HG03095 (cell line): ENCODE data around the gene PPL.
"Not testable (repeated sequence)": the region's sequence is repeated elsewhere in the genome, so short reads cannot be mapped to it uniquely, and the experiment has no call there.

ENCODE experiments used
- ATAC-seq: cut with Tn5 transposase; IDR thresholded peaks from one replicate; pipeline ENCODE4 v1.9.1; 2021; ENCODE audit warnings: moderate library complexity; ENCODE audit not compliant: unreplicated experiment

PPL gene

DNA sequence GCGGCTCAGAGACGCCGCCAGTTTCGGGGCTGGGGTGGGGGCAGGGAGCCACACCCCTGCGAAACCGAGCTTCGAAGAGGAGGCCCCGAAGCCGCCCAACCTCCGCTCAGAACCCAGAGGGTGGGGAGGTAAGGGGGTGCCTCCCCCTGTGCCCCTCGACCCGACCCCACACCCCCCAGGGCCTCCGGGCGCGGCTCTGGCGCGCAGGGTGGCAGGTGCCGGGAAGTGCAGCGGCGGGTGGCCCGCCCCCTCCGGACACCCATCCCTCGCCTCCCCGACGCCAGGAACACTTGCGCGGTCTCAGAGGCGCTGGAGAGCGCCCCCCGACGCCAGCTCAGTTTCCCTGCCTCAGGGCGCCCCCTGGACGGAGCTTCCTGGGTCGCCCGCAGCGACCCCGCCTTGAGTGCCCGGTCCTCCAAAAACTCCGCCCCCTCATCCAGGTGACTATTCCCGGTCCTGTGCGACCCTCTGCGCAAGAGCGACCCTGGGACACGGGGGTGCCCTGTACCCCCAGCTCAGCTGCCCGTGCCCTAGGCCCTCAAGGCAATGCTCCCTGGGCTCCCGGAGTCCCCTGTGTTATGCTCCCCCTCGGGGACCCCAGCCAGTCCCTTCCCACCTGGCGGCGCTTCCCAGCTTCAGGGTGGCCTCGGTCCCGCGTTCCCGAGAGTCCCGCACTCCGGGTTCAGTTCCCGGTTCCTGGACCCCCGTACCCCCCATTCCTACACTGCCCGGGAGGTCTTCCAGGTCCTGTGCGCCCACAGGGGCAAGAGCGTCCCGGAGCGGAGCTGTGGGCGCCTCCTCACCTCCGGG is 562 bp downstream of the PPL start:
- no peak for ATAC-seq

DNA sequence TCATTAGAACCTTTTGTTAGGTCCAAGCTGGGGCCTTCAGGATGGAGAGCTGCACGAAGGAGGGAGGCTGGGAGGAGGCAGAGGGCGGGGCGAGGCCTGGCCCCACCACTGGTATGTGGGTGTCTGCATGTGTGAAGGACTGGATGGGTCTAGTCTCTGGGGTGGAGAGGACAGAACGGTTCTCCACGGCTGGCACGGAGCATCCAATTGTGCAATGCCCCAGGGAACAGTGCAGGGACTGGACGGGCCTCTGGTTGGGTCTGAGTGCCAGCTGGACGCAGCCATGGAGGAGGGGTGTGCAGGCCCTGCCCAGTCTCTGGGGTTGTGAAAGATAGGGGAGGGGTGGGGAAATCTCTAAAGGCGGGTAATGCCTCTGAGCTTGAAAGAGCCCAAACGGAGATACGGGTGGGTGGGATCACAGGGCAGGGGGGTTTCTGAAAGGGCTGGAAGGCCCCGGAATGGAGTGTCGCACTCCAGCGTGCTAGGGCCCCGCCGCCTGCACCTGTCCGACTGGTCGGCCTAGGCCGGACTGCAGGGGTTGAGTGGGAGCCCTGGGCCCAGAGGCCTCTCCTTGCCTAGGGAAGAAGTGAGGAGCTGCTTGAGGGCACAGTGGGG is 1.6 kb downstream of the PPL start:
- no peak for ATAC-seq

DNA sequence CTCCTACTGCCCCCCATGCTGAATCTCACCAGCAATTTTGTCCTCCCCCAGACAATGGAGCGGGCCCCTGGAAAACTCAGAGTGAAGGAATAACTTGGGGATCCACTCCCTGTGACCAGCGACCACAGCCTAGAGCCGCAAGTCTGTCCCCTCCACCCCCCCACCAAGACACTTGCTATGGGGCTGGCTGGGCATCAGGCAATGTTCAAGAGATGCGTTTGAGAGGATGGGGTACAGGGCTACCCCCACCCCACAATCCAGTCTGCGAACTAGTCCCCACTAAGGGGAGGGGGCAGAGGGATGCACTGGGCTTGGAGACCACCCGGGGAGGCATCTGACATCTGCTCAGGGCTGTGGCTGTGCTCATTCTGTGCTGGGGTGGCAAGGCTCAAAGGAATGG is 2.4 kb downstream of the PPL start:
- no peak for ATAC-seq

DNA sequence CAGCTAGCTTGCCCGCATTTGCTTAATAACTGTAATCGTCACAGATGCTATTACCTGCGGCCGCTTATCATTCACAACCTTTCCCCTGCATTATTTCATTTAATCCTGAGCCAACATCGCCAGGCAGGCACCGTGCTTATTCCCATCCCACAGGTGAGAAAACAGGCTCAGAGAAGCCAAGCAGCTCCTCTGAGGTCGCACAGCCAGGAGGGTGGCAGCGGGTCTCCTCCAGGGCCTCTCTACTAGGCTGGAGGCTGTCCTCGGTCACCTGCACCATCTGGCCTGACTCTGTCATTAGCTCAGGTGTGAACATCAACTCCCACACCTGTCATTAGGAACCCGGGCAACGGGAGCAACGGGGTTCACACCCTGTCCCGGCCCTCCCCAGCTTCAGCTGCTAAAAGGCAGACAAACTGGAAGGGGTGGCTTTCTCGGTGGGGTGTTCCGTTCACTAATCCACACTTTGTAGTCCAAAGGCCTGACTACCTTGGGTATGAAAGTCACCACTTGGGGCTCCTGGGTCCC is 3.0 kb downstream of the PPL start:
- ATAC-seq: no peak

DNA sequence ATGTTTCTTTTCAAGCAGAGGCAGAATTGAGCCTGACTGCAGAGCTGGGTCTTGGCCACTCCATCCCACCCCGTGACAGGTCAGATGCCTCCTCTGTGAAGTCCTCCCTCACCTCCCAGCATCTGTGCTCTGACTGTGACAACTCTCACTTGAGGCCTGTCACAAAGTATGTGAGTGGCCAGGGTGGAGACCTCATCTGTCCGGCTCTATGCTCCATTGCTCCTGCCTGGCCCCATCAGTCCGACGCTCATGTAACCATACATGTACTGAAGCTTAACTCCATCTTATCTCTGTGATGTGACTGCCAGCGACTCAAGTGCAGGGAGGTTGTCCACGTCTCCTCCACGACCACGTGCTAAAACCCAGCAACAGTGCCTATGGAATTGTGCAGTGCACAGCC is 3.5 kb downstream of the PPL start:
- no peak for ATAC-seq

DNA sequence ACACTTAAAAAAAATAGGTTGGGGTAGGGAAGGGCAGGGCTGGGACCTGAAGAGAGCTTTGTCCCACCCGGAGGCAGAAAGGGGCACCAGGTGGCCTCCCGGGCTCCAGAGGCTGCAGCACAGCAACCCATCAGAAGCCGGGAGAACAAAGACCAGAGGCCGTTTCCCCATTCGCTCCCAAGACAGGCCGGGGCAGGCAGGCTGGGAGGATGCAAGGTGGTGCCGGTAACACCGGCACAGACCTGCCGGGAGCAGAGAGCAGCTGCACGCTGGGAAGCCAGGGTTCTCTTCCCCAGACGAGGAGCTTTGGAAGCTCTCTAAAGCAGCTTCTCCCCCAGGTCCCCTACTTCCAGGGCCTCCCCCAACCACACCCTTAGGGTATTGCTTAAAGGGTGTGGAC is 5.6 kb downstream of the PPL start:
- no peak for ATAC-seq

DNA sequence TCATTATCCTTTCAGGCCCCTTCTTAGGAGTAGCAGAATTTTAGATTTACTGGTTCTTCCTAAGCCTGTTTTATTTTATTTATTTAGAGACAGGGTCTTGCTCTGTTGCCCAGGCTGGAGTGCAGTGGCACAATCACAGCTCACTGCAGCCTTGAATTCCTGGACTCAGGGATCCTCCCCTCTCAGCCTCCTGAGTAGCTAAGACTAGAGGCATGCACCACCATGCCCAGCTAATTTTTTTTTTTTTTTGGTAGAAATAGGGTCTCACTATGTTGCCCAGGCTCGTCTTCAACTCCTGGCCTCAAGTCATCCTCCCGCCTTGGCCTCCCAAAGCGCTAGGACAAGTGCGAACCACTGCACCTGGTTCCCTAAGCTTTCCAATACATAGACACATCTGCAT is 7.3 kb downstream of the PPL start:
- ATAC-seq: not testable (repeated sequence)

DNA sequence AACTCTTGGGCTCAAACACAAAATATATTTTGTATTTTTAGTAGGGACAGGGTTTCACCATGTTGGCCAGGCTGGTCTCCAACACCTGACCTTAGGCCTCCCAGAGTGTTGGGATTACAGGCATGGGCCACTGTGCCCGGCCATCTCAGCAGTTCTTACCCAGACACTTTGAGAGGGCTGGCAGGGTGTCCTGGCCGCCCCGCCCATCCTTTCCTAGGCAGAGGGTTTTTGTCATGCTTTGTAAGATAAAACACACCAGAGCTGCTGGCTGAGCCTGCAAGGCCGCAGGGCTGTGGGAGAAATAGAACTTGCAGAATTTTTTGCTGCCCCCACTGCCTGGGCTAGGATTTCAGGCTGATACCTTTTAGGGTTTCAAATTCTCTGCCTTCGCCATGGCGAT is 8.7 kb downstream of the PPL start:
- ATAC-seq: no peak

DNA sequence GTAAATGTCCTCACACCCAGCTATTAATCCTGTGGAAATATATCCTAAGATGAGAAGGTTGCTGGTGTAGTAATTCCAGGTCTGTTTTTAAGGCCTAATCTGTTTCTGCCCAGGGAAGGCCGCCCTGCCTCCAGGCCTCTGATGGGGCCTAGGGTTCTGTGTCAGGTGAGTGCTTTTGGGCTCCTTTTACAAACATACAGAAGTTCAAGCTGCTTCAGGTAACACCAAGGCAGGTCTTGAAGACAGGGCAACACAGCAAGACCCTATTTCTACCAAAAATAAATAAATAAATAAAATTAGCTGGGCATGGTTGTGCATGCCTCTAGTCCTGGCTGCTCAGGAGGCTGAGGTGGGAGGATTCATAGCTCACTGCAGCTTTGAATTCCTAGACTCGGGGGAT is 9.3 kb downstream of the PPL start:
- ATAC-seq: no peak

DNA sequence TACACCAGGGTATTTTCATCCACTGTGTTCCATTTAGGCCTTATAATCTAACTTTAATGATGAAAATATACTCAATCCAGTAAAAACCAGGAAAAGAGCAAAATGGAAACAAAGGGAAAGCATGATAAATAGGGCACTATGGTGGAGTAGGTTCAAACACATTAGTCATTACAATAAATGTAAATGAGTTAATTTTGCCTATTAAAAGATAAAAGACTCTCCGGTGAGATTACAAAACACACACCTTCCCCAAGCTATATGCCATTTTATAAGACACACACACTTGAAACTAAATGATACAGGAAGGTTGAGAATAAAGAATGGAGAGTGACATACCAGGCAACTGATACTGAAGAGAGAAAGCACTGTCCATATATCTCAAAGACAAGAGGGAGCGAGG is 10.0 kb downstream of the PPL start:
- no peak for ATAC-seq

DNA sequence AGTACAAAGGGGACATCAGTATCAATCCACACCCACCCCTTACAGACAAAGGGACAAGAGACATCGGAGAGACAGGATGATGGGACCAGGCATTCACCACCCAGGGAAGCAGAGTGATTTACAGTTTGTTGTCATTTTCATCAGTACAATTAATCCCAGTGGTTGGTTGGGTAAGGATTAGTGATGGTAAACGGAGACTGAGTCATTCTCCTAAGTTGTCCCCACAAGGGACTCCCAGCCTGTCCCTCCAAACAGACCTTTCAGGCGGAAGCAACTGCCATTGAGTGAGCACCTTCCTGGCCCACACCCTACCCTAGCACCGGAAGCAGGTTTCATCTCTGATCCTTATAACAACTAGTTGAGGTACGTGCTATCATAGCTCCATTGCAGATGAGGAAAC is 11.2 kb downstream of the PPL start:
- no peak for ATAC-seq

DNA sequence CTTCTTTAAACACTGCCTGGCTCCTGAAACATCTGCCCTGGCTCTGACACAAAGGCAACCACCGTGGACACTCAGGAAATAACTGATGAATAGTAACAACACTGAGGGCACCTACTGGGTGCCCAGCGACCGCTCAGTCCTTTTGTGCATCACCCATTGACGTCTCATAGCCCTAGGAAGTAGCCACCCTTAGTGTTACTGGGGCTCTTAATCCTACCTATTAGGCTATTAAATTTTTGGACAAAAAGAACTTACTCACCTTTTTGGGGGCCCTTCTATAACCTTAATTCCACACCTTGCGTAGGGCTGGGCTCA is 11.7 kb downstream of the PPL start:
- ATAC-seq: no peak

DNA sequence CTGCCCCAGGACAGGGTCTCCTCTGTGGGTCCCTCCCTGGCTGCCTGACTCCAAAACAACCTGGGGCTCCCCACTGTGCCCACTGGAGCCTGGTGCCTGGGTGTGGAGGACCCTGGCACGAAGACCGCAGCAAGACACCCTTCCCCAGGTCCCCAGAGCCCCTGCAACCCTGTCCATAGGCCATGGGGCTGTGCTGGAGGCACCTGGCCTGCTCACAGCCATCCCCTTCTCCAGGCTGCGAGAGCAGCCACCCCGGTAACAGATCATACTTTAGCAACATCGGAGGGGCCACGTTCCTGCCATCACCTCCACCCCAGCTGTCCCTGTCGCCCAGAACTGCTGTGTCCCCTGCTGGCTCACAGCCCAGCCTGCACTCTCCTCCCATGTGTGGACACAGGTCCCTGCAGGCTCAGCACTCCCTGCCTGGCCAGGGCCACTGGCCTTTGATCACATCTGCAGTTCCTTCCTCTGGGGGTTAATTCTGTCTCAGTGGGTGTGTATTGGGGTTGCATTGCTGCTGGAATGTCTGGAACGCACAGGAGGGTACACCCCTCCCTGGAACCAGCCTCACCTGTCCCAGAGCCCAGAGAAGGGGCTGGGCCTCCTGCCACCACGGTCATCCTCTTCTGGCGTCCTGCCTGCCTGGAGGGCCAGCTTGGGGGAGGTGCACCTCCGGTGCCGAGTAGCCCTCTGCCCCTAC is 12.2 kb downstream of the PPL start:
- ATAC-seq: no peak

DNA sequence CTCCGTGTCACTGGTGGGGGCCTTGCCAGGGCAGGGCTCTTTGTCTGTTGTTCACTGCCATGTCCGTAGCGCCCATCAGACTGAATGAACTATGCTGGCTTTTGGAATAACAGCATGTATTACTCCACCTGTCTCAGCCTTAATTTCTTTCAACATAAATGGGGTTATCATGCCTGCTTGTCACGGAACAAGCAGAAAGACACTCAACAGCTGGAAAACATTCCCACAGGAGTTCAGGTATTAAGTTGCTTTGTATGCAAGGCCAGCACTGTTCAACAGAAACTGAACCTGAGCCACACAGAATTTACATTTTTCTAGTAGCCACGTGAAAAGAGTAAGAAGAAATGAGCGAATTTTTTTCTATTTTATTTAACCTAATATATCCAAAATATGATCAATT is 13.1 kb downstream of the PPL start:
- no peak for ATAC-seq

DNA sequence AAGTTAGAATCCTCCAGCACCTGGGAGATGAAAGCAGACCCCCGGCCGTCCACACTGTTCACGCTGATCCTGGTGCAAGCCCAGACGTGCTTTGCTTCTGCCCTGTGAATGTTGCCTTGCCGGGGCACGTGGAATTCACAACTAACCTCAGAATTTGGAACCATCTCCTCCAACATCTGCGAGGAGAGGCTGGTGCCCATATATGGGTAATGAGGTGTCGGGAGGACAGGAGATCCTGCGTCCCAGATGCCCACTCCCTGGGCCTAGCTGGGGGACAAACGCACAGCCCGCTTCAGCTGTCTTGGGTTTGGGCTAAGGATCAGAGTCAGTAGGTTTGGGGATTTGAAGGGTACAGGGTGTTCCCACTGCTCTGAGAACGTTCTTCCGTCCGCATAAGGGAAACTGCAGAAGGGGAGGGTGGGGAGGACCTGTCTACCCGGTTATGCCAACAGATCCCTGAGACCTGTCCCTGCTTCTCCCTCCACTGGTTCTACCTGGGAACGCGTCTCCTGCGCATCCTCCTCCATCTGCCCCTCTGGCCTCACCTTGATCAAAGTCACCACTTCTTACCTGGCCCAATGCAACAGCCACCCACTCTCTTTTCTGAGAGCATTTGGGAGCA is 14.1 kb downstream of the PPL start:
- no peak for ATAC-seq

DNA sequence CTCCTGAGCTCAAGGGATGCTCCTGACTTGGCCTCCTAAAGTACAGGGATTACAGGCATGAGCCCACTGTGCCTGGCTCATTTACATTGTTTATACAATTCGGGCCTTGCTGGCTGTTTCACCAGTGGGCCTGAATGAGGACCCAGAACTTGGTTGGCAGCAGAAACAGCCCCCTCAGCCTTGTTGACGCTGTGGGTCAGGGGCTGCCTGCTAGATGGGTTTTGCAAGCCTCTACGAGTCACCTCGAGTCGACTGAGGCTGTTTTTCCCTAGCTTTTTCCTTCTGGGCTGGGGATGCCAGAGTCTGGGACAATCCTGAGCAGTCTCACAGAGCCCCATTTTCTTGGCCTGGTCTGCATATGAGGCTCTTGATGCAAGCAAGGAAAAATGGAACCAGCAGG is 16.1 kb downstream of the PPL start:
- no peak for ATAC-seq

DNA sequence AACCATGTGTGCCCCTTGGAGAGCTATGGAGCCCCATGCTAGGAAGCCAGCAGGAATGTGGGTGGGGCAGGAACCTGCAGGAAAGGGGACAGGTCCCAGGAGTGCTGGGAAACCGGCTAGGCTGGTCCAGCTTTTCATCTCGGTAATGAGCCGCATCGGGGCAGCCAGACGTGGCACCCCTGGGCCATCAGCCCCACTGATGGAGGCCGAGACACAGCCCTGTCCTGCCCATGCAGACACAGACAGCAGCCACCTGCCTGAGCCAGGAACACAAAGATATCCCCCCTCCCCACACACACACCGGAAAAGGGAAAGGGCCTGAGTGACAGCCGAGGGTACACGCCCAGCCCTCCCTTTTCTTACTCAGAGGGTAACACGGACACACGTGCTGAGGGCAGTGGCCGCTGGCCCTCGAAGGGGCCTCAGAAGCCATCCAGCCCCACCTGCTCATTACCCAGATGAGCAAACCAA is 18.1 kb downstream of the PPL start:
- no peak for ATAC-seq

DNA sequence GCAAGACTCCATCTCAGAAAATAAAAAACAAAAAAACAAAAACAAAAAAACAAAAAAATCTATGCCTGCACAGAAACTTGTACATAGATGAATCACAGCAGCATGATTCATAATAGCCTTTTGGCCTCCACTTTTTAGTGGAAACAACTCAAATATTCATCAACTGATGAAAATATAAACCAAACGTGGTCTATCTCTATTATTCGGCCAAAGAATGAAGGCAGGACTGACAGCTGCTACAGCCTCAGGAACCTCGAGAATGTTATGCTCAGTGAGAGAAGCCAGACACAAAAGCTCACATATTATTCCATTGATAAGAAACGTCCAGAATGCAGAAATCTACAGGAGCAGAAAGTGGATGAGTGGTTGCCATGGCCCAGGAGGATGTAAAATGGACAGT is 19.8 kb downstream of the PPL start:
- ATAC-seq: no peak

DNA sequence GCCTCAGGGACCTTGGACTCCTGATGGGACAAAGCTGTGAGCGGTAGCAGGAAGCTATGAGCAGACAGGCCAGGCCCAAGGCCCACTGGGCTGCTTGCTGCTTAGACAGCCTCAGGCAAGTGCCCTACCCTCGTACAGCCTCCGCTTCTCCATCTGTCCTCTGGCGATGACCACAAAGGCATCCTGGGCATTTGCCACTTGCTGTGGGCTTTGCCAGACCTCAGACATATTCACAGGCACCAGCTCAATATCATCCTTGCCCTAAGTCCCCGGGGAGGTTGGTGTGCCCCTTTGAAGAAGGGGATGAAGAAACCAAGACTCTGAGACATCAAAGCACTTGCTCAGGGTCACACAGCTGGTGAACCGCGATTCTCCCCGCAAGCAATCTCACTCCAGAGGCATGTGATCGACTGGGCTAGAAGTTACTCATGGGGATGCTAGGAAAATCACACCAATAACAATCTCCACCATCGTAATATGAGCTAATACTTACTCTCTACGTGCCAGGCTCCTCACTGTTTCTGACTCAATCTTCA is 21.7 kb downstream of the PPL start:
- no peak for ATAC-seq

DNA sequence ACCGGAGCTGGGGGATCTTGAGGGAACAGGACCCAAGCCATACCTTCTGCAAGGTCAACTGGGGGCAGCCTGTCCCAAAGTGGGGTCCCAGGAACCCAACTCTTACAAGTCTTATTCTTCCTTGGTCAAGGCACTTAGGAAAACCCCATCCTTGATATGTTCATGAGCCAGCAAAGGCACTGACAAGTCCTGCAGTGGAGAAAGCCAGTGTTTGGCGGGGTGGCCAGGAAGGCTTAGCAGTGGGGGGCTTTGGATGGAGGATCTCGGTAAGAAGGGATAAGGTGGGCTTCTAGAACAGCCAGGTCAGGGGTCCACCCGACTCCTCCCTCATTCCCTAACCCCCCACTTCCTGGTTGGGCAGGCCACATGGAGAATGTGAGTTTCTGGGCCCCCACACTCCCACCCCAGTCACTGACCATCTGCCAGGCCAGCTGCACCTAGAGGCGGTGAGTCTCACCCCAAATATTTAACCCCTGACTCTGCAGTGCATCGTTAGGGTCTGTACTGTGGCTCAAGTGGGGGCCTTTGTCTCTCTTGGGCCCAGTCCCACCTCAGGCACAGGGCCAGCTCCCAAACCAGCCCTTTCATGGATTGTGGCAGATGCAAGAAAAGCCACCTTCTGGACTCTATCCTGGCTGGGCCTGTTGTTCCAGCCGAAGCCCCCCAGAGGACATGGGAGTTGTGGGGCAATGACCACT is 22.3 kb downstream of the PPL start:
- ATAC-seq: no peak
